ENCODE measurements around the gene FLNB.

FLNB gene

DNA sequence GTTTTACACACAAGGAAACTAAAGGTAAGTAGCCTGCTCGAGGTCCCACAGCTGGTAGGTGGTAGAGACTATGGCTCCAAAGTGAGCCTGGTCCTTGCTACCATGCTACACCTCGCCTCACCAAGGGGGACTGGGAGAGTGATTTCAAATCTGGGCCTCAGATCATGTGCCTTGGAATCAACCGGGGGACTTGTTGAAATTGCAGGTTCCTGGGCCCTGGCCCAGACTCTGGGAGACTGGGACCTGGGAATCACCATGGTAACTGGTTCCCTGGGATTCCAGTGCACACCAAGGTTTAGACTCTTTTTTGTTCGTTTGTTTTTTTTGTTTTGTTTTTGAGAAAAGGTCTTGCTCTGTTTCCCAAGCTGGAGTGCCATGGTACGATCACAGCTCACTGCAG is 181.5 kb downstream of the FLNB start:
- no peak for TF ChIP-seq CTCF (conservative IDR thresholded peaks at IDR 0.05; ENCODE audit: low read depth, low read length)
- H3K4me3 ChIP-seq (ENCODE audit: low read depth, low read length) = no peak overlapping the region
- DNase-seq (ENCODE audit: low read depth) = no peak

DNA sequence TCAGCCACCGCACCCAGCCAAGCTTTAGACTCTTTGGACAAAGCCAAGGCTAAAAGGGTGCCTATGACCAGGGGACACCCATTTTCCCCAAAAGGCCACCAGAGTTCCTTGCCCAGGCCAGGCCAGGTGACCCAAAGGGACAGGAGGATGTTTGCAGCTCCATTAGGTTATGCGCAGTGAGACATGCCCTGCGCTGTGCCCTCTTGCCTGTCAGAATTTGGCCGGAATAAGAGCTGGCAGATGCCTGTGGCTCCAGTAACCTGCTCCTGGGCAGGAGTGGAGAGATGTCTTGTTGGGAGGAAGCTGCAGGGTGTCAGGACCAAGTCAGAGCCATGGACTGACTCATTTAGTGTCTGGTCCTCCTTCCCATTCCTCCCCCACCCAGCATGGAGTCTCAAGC is 182.1 kb downstream of the FLNB start:
- no peak for DNase-seq (ENCODE audit: low read depth)
- no peak overlapping the region for H3K4me3 ChIP-seq (ENCODE audit: low read depth, low read length)
- TF ChIP-seq CTCF (conservative IDR thresholded peaks at IDR 0.05; ENCODE audit: low read depth, low read length) = no peak

DNA sequence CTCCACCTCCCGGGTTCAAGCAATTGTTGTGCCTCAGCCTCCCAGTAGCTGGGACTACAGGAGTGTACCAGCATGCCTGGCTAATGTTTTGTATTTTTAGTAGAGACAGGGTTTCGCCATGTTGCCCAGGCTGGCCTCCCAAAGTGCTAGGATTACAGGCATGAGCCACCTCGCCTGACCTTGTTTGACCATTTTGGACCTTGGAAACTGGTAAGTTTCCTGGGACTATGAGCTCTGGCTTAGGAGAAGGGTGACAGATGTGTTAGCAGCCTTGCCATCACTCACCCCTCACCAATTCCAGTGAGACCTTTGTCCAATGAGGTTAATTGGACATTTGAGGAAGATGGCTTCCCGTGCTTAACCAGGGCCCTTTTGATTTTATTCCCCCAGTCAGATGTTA is 182.7 kb downstream of the FLNB start:
- H3K4me3 ChIP-seq (ENCODE audit: low read depth, low read length) = no peak overlapping the region
- no peak for DNase-seq (ENCODE audit: low read depth)
- TF ChIP-seq CTCF (conservative IDR thresholded peaks at IDR 0.05; ENCODE audit: low read depth, low read length) = no peak

DNA sequence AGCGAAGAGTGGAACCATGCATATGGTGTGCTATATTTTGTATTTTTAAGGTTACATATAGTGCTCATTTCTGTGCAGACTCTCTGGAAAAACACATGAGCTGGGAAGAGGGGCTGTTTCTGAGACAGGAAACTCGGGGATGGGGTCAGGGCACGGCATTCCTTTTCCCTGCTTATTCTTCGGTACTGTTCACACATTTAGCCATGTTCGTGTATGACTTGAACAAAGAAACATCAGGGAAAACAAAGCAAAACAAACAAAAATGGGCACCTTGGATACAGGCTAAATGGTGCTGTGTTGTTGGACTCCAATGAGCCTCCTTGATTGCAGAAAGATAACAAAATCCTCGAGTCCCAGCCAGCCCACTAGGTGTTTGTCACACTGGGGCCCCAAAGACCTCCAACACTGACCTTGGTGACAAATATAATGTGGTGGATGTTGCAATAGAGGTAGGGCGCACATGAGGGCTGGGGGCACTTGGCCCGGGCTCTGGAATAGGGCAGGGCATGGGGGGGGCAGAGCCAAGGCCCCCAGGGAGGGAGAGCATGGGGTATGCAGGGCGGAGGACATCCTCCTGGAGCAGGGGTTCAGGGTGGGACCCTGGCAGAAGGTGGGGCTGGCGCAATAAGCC is 183.3 kb downstream of the FLNB start:
- no peak for DNase-seq (ENCODE audit: low read depth)
- no peak for TF ChIP-seq CTCF (conservative IDR thresholded peaks at IDR 0.05; ENCODE audit: low read depth, low read length)
- H3K4me3 ChIP-seq (ENCODE audit: low read depth, low read length) = no peak overlapping the region

DNA sequence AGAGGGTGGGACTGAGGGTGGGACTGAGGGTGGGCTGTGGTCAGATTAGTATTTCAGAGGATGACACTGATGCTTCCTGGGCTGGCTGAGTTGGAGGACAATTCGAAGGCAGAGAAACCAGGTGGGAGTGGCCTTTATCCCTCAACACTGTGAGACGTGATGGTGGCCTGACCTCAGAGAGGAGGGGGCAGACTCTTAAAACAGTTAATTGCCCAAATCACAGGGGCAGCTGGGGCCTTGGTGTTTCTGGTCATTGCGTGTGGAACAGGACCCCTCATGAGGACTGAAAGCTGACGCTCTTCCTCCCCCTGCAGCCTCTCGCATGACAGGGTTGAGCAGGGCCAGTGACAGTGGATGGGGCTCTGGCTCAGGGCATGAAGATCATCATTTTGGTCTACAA is 183.8 kb downstream of the FLNB start:
- no peak for TF ChIP-seq CTCF (conservative IDR thresholded peaks at IDR 0.05; ENCODE audit: low read depth, low read length)
- H3K4me3 ChIP-seq (ENCODE audit: low read depth, low read length) = no peak overlapping the region
- DNase-seq (ENCODE audit: low read depth) = no peak

DNA sequence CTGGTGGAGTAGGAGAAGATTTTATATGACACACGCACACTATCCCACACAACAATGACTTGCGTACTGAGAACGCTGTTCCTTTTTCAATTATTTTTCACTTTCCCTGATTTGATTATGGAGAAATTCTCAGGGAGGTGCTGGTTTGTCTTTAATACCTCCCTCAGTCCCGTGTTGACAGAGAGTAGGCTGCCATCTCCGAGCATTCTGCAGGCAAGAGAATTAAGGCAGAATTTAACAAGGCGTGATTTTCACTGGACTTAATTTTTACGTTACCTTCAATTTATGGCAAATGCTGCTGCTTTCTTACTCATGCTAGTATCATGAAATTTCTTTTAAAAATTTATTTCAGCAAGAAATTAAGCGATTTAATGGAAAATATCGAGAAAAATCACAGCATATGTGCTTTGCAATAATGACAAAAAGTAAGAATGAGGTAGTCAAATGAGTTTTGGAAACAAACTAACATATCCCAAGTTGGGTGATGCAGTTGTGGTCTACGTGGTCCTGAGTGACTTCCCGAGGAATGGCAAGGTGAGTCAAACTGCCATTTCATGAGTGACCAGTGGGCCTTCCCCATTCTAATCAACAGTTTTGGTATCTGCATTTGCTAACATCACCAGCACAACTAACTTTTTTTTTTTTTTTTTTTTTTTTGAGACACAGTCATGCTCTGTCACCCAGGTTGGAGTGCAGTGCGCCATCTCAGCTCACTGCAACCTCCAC is 185.6 kb downstream of the FLNB start:
- no peak for TF ChIP-seq CTCF (conservative IDR thresholded peaks at IDR 0.05; ENCODE audit: low read depth, low read length)
- DNase-seq (ENCODE audit: low read depth) = no peak
- no peak overlapping the region for H3K4me3 ChIP-seq (ENCODE audit: low read depth, low read length)

DNA sequence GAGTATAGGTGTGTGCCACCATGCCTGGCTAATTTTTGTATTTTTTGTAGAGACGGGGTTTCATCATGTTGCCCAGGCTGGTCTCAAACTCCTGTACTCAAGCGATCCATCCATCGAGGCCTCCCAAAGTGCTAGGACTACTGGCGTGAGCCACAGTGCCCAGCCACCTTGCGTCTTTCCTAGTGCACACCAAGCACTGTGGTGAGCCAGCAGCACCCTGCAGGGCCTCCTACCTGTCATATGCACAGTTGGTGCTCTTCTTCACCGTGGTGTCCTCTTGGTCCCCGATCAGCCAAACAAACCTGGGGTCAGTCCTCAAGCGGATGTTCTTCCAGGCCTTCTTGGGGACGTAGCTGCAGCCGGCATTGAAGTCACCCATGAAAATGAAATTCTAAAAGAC is 189.4 kb downstream of the FLNB start:
- DNase-seq (ENCODE audit: low read depth) = no peak
- no peak overlapping the region for H3K4me3 ChIP-seq (ENCODE audit: low read depth, low read length)
- no peak for TF ChIP-seq CTCF (conservative IDR thresholded peaks at IDR 0.05; ENCODE audit: low read depth, low read length)

Data from choroid plexus epithelial cell (primary cell).